DND-41 (cell line): ENCODE measurements around the gene DNAJB1.

Source experiments
- ATAC-seq: fragments of 200-7000 bp; cut with Tn5 transposase; 3 replicates; pipeline ENCODE4 v1.9.1; 2021; ENCODE audit warnings: low read depth; ENCODE audit not compliant: insufficient read depth
- DNase-seq: peaks from one replicate; pipeline ENCODE4 v3.0.0-alpha.2; 2020
- H2AFZ ChIP-seq: 2 replicates; pipeline ENCODE4 v1.6.0; 2012; ENCODE audit warnings: low read depth, low read length
- H3K27ac ChIP-seq: 2 replicates; pipeline ENCODE4 v1.5.1; 2012; ENCODE audit warnings: low read length, inconsistent platforms
- H3K27me3 ChIP-seq: fragments of 200-600 bp; sonication (generic); 2 replicates; pipeline ENCODE4 v1.6.0; 2012; ENCODE audit warnings: low read length, mild to moderate bottlenecking, inconsistent platforms; ENCODE audit not compliant: insufficient read depth, poor library complexity
- H3K36me3 ChIP-seq: 2 replicates; pipeline ENCODE4 v1.5.1; 2012; ENCODE audit warnings: low read length, inconsistent platforms; ENCODE audit not compliant: insufficient read depth
- H3K4me1 ChIP-seq: 2 replicates; pipeline ENCODE4 v1.5.1; 2012; ENCODE audit warnings: mild to moderate bottlenecking, low read length; ENCODE audit not compliant: insufficient read depth
- H3K4me2 ChIP-seq: 2 replicates; pipeline ENCODE4 v1.6.0; 2012; ENCODE audit warnings: mild to moderate bottlenecking, moderate library complexity, low read length, inconsistent platforms; ENCODE audit not compliant: insufficient read depth
- H3K4me3 ChIP-seq, 2 experiments: fragments of 200-600 bp in 1 of 2; shearing (Covaris generic) in 1 of 2; 2 replicates each; pipeline ENCODE4 v1.5.1; 2012 to 2016; ENCODE audit warnings: inconsistent platforms in 2 of 2, low read length in 2 of 2, mild to moderate bottlenecking in 2 of 2, low read depth in 1 of 2, moderate library complexity in 1 of 2
- H3K79me2 ChIP-seq: 2 replicates; pipeline ENCODE4 v1.6.0; 2012; ENCODE audit warnings: low read length, inconsistent platforms; ENCODE audit not compliant: insufficient read depth
- H3K9ac ChIP-seq: 2 replicates; pipeline ENCODE4 v1.6.0; 2012; ENCODE audit warnings: low read depth, mild to moderate bottlenecking, inconsistent platforms, low read length, moderate library complexity
- H3K9me3 ChIP-seq: 2 replicates; pipeline ENCODE4 v1.5.1; 2012; ENCODE audit warnings: low read length, moderate library complexity, mild to moderate bottlenecking, inconsistent platforms; ENCODE audit not compliant: insufficient read depth, severe bottlenecking
- H4K20me1 ChIP-seq: 2 replicates; pipeline ENCODE4 v1.6.0; 2012; ENCODE audit warnings: low read length; ENCODE audit not compliant: insufficient read depth
- CTCF ChIP-seq: IDR thresholded peaks from 2 replicates; pipeline ENCODE4 v1.5.1; 2012; ENCODE audit warnings: borderline replicate concordance, low read length, moderate library complexity, mild to moderate bottlenecking; ENCODE audit not compliant: poor library complexity, severe bottlenecking; ENCODE audit errors: extremely low read depth
- EZH2 ChIP-seq: IDR thresholded peaks from 3 replicates; pipeline ENCODE4 v1.6.1; 2012; ENCODE audit warnings: borderline replicate concordance, low read depth, mild to moderate bottlenecking, moderate library complexity, low read length, inconsistent platforms; ENCODE audit not compliant: severe bottlenecking

DNAJB1 gene

GRCh38 chr19:14526423-14526822, 8.2 kb upstream of the DNAJB1 start:
- H3K79me2 ChIP-seq: peaks cover 20% of the 10 kb centered on the region
- no peak overlapping the region for H3K9ac ChIP-seq
- no peaks in the 10 kb centered on the region for H3K9me3 ChIP-seq
- DNase-seq (no peak), ATAC-seq (no peak)
- TF ChIP-seq EZH2: no peak
- TF ChIP-seq CTCF: no peak
- H3K4me1 ChIP-seq: peaks cover 23% of the 10 kb centered on the region
- H3K27ac ChIP-seq: no peak overlapping the region
- H4K20me1 ChIP-seq: peaks cover 8% of the 10 kb centered on the region; the same call in 1 of the 2 replicates
- no peaks in the 10 kb centered on the region; the same call in 1 of the 2 replicates for H3K36me3 ChIP-seq
- no peak overlapping the region for H3K4me2 ChIP-seq
- H3K27me3 ChIP-seq: no peaks in the 10 kb centered on the region
- H2AFZ ChIP-seq: no peak overlapping the region
- no peak overlapping the region for H3K4me3 ChIP-seq

DNA sequence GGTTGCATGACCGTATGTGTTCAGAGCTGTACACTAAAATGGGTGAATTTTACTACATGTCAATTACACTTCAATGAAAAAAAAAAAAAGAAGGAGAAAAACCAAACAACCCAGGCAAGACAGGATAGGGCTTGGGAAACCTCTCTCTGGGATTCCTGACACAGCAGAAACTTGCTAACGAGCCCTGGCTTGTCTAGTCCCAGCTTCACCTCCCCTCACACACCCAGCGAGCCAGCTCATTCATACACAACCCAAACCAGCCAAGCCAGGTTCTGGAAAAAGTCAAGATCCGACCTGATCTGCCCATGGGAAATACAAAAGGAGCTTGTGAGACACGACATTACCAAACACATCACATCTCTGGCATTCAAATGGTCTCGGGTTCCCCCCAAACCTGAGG, 7.5 kb upstream of the DNAJB1 start:
- no peaks in the 10 kb centered on the region; the same call in 1 of the 2 replicates for H3K36me3 ChIP-seq
- no peaks in the 10 kb centered on the region for H3K9me3 ChIP-seq
- H4K20me1 ChIP-seq: peaks cover 8% of the 10 kb centered on the region; the same call in 1 of the 2 replicates
- TF ChIP-seq EZH2: no peak
- no peak for TF ChIP-seq CTCF
- peaks cover 16% of the 10 kb centered on the region for H3K4me1 ChIP-seq
- ATAC-seq (no peak), DNase-seq (no peak)
- no peak overlapping the region for H2AFZ ChIP-seq
- H3K9ac ChIP-seq: no peak overlapping the region
- H3K4me3 ChIP-seq: no peak overlapping the region
- no peak overlapping the region for H3K27ac ChIP-seq
- no peaks in the 10 kb centered on the region for H3K27me3 ChIP-seq
- H3K4me2 ChIP-seq: no peak overlapping the region
- H3K79me2 ChIP-seq: peaks cover 13% of the 10 kb centered on the region

GRCh38 chr19:14520543-14520942, 2.3 kb upstream of the DNAJB1 start:
- H3K36me3 ChIP-seq: peaks cover 20% of the 10 kb centered on the region
- H3K27me3 ChIP-seq: no peaks in the 10 kb centered on the region
- peaks cover 24% of the 10 kb centered on the region for H4K20me1 ChIP-seq
- H3K9me3 ChIP-seq: no peaks in the 10 kb centered on the region
- H2AFZ ChIP-seq: no peak overlapping the region
- peaks cover 27% of the 10 kb centered on the region for H3K79me2 ChIP-seq
- DNase-seq (no peak), ATAC-seq (no peak)
- H3K27ac ChIP-seq: no peak overlapping the region
- TF ChIP-seq CTCF: no peak
- TF ChIP-seq EZH2: no peak
- peaks cover 29% of the 10 kb centered on the region for H3K4me1 ChIP-seq
- H3K4me3 ChIP-seq: no peak overlapping the region
- no peak overlapping the region for H3K9ac ChIP-seq
- no peak overlapping the region for H3K4me2 ChIP-seq

DNA sequence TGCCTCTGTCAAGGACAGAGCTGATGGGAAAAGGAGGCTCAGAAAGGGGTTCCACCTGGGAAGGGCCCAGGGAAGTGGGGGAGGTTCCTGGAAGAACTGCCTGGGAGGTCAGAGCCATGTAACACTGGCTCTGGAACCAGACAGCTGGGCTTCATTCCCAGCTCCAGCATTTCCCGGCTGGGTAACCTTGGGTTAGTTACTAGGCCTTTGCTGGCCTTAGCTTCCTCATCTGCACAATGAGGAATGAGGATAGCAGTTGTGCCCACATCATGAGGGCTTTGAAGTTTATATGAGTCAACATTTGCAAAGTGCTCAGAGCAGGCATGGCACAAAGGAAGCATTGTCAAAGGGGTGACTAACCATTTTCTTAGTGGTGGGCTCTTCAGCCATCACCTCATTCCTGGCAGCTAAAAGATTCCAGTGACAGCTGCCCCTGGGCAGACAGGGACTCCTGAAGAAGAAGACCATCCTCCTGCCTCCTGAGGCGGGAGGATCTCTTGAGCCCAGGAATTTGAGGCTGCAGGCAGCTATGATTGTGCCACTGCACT, 1.7 kb upstream of the DNAJB1 start:
- no peaks in the 10 kb centered on the region for H3K27me3 ChIP-seq
- no peak overlapping the region for H3K9ac ChIP-seq
- peaks cover 30% of the 10 kb centered on the region for H4K20me1 ChIP-seq
- H3K4me3 ChIP-seq: no peak overlapping the region
- peaks cover 35% of the 10 kb centered on the region for H3K4me1 ChIP-seq
- peaks cover 33% of the 10 kb centered on the region for H3K79me2 ChIP-seq
- peaks cover 27% of the 10 kb centered on the region for H3K36me3 ChIP-seq
- TF ChIP-seq EZH2 (no peak), CTCF (no peak)
- no peak overlapping the region for H3K4me2 ChIP-seq
- no peak overlapping the region for H3K27ac ChIP-seq
- no peak overlapping the region for H2AFZ ChIP-seq
- DNase-seq: no peak
- no peak for ATAC-seq
- H3K9me3 ChIP-seq: no peaks in the 10 kb centered on the region
